ENCODE measurements around the gene IQSEC1.

DNA sequence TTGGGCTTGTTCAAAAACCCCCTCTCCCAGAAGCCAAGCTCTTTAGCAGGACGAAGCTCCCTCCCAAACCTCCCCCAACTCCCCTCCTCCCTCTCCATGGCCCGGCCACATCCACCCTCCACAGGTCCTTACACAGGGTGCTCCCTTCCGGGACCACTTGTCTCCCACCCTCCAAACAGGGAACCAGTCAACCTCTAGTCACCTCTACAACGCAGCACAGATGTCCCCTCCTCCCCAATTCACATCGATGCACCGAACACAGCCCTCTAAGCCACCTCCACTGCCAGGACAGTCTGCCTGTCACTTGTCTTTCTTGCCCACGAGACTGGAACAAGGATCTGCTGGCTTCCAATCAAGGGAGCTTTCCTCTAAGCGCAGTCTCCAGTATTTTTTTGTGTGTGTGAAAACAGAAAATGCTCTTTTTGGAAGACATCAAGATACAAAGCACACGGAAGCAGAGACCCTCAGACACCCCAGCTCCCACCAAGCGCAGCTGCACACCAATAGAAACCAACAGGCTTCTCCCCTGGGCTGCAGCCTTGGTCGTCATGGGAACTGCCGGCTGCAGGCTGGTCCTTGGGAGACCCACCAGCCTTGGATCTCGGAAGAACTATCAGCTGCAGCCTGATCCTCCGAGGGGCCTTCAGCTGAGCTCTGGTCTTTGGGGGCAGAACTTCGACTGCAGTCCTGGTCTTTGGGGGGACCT is 26.5 kb downstream of the IQSEC1 start:
- TF ChIP-seq, protein P1, sequence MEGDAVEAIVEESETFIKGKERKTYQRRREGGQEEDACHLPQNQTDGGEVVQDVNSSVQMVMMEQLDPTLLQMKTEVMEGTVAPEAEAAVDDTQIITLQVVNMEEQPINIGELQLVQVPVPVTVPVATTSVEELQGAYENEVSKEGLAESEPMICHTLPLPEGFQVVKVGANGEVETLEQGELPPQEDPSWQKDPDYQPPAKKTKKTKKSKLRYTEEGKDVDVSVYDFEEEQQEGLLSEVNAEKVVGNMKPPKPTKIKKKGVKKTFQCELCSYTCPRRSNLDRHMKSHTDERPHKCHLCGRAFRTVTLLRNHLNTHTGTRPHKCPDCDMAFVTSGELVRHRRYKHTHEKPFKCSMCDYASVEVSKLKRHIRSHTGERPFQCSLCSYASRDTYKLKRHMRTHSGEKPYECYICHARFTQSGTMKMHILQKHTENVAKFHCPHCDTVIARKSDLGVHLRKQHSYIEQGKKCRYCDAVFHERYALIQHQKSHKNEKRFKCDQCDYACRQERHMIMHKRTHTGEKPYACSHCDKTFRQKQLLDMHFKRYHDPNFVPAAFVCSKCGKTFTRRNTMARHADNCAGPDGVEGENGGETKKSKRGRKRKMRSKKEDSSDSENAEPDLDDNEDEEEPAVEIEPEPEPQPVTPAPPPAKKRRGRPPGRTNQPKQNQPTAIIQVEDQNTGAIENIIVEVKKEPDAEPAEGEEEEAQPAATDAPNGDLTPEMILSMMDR (IDR thresholded peaks at IDR 0.05; ENCODE audit: insufficient read depth, low read length, poor library complexity, severe bottlenecking) = no peak
- TF ChIP-seq EZH2phosphoT487 (conservative IDR thresholded peaks at IDR 0.05; ENCODE audit: low read length) = no peak
